GM19328 (cell line): ENCODE measurements around the gene EXOSC3.
"Not testable (repeated sequence)": the region's sequence is repeated elsewhere in the genome, so short reads cannot be mapped to it uniquely, and the experiment has no call there.

Experiments
- ATAC-seq: cut with Tn5 transposase; IDR thresholded peaks from one replicate; pipeline ENCODE4 v1.9.1; 2021; ENCODE audit warnings: mild to moderate bottlenecking, moderate library complexity; ENCODE audit not compliant: unreplicated experiment

The EXOSC3 gene

DNA sequence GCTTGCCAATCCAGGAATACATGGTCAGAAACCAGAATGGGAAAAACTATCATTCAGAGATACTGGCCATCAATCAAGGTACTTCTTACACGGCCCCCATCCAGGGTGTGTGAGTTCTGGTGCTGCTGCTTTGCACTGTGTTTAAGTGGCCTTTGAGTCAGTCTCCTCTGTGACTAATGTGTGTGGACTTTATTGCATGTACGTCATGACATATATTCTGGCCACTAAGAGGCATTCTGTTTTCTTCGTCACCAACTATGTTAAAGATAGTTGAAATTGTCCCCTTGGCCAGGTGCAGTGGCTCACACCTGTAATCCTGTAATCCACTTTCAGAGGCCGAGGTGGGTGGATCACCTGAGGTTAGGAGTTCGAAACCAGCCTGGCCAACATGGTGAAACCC is 8.5 kb downstream of the EXOSC3 start:
- no peak for ATAC-seq

DNA sequence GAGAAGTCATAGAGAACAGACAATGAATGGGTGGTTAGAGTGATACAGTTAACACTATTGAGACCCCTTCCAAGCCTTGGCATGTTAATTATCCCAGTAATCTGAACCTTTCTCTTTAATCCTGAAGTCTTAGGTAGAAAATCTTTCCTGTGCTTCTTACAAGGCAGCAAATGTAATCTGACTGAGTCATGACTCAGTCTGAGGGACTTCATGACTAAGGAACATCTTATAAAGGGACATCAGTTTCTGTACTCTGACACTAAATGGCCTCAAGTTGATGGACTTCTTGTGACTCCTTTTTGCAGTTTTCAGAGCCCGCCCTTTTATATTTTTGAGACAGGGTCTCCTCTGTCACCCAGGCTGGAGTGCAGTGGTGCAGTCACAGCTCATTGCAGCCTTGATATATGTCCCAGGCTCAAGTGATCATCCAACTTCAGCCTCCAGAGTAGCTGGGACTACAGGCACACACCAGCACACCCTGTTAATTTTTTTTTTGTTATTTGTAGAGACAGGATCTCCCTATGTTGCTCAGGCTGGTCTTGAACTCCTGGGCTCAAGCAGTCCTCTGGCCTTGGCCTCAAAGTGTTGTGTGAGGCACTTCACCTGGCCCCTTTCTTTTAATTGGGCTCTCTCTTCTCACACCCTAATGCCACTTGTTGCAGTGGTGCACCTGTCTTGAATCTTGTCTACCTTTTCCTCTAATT is 9.5 kb downstream of the EXOSC3 start:
- ATAC-seq = no peak

DNA sequence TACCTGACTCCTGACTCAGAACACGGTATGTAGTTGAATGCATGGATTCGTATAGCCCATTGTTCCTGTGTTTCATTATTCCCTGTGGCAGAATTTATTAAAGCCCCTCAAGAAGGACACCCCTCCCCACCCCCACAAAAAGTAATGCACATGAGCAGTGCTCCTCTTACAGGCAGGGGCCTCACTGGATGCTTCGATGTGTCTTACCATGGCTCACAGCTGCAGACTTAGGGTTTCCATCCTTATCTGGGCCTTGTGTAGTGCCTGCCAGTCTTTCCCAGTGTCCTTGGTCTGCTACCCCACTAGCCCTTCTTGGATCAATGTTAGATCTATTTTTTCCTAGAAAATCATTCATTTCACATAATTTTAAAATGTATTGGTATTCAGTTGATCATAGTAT is 14.9 kb downstream of the EXOSC3 start:
- no peak for ATAC-seq

DNA sequence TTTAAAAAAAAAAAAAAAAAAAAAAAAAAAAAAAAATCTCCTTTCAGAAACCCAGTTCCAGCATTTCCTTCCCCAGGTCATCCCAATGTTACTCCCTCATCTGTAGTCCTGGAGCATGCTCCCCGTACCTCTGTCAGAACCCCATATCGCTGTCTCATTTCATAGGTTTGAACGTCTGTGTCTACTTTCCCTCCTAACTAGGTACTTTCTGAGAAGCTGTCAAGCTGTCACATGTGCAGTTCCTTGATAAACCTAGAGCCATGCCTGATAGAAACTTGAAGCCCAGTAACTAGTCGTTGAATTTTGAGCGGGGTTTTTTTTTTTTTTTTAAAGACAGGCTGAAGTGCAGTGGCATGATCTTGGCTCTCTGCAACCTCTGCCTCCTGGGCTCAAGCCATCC is 15.6 kb downstream of the EXOSC3 start:
- ATAC-seq = no peak

DNA sequence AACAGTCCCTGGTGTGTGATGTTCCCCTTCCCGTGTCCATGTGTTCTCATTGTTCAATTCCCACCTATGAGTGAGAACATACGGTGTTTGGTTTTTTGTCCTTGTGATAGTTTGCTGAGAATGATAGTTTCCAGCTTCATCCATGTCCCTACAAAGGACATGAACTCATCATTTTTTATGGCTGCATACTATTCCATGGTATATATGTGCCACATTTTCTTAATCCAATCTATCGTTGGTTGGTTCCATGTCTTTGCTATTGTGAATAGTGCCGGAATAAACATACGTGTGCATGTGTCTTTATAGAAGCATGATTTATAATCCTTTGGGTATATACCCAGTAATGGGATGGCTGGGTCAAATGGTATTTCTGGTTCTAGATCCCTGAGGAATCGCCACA is 19.6 kb downstream of the EXOSC3 start:
- ATAC-seq = not testable (repeated sequence)

DNA sequence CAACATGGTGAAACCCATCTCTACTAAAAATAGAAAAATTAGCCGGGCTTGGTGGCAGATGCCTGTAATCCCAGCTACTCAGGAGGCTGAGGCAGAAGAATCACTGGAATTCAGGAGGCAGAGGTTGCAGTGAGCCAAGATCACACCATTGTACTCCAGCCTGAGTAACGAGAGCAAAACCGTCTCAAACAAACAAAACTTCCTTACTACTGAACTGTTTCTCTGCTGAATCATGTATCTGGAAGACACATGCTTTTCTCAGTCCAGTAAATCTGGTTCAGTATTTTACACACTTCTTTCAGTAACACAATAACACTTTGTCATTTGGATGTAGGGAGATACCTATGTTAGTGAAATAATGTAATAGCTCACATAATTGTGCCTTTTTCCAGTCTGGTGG is 23.4 kb downstream of the EXOSC3 start:
- ATAC-seq = no peak

DNA sequence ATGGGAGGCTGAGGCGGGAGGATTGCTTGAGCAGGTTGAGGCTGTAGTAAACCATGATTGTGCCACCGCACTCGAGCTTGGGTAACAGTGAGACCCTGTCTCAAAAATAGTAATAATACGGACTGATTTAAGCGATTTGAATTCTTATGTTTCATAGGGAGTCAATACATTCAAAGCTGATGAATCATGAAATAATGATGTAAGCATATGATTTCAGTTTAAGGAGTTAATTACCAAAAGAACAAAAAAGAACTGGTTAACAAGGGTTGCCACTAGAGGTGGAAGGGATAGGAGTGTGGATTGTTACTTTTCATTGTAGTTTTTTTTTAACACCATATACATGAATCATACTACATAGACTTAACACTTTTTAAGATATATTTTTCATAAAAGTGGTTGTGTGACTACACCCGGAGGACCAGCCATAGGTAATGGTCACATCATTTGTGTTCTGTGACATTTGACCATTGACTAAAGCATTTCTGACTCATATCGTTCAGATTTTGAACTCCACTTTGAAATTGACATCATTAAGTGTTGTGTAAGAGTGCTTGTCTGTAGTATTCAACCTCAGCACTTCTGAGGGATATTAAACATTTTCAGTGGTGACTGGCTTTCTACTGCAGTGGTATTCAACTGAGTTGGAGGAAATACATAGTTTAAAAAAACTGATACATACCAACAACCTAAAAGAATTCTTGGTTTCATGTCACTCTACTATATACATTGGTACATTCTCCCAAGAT is 24.3 kb downstream of the EXOSC3 start:
- no peak for ATAC-seq

DNA sequence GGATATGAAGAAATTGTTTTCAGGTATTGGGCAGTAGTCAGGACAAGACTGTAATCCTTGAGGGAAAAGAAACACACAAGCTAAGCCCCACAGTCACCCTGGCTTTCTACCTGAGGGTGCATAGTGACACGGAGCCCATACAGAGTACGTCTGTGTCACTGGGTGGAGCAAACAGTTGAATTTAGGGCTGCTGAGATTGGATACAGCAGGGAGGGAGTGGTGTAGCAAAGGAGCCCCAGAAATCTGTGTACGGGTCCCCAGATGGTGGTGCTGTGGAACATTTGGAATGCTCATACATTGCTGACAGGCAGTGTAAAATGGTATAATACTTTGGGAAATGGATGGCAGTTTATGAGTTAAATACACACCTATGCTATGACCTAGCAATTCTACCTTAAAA is 26.1 kb downstream of the EXOSC3 start:
- no peak for ATAC-seq

DNA sequence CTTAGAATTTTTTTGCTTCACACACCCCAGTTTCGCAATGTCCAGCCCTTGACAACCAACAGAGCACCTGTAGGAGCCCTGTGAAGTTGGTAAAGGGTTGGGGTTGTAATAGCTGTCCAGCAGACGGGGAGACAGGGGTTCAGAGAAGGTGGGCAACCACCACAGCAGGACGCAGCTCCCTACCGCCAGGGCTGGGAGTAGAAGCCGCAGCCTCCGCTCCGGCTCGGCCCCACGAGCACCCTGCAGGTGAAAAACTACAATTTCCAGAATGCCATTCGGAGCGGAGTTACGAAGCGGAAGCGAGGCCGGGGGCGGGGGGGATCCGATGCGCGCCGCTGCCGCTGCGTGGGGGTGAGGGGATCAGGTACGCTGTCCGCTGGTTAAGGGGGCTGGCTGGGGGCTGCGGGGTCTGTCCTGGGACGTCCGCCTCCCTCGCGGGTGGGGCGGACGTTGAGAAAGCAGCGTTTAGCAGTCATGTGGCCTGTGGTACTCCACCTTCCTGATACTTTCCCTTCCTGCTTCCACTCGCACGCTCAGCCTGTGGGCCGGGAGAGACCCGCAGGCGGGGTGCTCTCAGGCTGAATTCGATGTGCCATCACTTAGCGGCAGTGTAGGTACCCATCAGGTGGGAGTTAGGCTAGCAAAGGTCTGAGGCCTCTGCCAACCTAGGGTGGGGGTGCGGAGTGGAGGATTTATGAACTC is 31.2 kb downstream of the EXOSC3 start, which contains the start of gene TRMT10B:
Gene TRMT10B, plus strand, starts transcription at position 317 of the 702 bp plus-strand sequence. CDS start 8,127 bp downstream, outside the sequence.
- peak; percentile 88 for ATAC-seq

DNA sequence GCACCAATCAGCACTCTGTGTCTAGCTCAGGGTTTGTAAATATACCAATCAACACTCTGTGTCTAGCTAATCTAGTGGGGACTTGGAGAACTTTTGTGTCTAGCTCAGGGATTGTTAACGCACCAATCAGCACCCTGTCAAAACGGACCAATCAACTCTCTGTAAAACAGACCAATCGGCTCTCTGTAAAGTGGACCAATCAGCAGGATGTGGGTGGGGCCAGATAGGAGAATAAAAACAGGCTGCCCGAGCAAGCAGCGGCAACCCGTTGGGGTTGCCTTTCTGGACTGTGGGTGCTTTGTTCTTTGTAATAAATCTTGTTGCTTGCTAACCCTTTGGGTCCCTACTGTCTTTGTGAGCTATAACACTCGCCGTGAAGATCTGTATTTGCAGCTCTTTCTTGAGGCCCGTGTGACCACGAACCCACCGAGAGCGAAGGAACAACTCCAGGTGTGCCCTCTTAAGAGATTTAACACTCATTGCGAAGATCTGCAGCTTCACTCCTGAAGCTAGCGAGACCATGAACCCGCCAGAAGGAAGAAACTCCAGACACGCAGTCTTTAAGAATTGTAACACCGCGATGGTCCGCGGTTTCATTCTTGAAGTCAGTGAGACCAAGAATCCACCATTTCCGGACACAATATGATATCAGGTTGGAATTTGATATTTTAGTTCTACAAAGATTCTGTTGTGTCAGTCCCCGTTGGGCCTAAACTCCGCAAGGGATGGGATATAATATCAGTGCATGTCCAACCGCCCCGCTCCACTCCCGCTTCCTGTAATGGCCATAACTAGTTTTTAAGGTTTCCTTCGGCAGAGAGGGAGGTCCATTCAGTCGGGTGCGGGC is 32.0 kb downstream of the EXOSC3 start:
- no peak for ATAC-seq

DNA sequence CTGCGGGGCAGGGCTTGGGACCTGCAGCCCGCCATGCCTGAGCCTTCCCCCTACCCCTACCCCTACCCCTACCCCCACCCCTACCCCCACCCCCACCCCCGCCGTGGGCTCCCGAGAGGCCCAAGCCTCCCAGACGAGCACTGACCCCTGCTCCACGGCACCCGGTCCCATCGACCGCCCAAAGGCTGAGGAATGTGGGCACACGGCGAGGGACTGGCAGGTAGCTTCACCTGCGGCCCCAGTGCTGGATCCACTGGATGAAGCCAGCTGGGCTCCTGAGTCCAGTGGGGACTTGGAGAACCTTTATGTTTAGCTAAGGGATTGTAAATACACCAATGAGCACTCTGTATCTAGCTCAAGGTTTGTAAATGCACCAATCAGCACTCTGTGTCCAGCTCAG is 32.8 kb downstream of the EXOSC3 start:
- ATAC-seq = not testable (repeated sequence)

DNA sequence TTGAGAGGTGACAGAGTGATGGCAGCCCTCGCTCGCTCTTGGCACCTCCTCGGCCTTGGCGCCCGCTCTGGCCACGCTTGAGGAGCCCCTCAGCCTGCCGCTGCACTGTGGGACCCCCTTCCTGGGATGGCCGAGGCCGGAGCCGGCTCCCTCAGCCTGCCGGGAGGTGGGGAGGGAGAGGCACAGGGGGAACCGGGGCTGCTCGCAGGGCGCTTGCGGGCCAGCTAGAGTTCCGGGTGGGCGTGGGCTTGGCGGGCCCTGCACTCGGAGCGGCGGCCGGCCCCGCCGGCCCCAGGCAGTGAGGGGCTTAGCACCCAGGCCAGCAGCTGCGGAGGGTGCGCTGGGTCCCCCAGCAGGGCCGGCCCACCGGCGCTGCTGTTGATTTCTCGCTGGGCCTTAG is 33.2 kb downstream of the EXOSC3 start:
- ATAC-seq = not testable (repeated sequence)

DNA sequence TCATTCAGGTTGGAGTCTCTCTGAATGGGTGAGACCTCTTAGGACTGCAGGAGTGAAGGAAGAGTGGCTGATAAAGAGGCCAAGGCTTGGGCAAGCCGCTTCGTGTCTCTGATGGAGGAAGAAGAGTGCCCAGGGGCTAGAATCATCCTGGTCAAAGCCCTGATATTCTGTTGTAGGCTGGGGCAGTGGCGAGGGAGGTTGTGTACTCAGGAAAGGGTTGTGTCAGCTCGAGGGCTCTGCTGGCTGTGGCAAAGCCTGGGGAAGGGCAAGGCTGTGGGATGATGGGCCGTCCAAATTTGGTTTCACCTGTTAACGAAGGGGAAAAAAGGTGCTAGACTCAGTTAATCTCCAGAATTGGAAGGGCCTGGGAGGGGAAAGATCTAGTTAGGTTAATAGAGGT is 33.7 kb downstream of the EXOSC3 start:
- no peak for ATAC-seq

DNA sequence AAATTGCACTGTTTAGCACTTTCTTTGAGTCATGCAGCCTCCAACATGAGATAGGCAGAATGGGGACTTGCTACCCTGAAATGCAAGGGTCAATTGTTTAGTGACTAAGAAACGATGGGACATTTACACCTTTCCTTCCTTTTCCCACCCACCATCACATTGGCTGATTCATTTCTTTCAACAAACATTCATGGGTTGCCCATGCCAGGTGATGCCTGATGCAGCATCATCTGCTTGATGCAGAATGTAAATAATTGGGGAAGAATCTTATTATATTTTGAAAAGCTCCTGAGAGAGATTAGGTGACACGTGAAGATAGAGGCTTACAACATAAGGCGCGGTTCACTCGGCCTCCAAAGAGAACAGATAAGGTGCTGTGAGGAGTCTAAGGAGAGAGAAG is 35.7 kb downstream of the EXOSC3 start:
- no peak for ATAC-seq

DNA sequence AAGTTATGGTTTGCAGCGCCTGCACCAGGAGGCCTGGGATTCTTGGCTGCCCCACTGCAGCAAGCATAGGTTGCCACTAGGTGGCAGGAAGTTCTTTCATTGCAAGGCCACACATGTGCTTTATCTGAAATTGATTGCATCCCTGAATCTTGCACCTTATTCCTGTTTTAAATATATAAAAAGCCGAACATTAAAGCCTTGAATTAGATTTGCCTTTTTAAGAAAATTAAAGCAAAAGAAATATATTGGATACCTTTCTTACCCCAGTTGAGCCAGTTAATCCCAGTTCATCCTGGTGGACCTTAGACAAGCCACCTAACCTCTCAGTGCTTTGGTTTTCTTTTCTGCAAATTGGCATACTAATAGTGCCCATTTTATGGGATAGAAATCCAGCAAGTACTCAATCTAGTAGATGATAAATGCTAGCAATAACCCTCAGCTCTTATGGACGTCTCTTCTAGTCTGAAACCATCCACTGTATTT is 37.6 kb downstream of the EXOSC3 start:
- no peak for ATAC-seq

DNA sequence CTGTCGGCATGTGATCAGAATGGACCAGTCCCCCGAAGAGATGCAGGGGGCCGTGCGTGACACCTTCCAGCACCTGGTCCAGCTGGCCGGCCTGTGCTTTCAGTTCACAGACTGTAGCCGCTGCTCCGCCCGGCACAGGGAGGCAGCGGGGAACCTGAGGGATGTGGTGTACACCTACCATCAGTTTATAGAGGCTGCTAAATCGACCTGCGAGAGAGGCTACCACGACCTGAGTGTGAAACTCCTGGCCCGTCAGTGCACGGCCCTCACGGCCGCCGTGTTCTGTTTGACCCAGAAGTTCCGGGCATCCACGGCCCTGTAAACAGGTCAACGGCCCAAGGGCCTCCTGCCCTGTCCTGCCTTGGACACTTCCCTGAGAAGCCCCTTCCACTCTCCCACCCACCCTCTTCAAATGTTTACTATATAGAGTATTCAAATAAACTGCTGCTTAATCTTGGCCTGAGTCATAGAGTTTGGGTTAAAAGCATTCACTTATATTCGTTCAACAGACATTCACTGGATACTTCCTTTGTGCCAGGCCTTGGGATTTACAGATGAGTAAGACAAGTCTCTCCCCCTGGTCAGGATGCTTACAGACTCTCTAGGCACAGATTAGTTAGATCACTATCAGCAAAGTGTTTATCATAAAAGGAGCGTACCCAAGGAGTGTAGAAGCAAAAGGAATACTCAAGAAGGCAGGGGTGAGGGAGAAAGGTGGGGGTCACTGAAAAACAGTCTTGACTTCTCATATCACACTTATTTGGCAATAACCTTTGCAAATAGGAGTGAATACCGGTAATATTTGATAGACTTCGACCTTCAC is 38.2 kb downstream of the EXOSC3 start:
- ATAC-seq = no peak

DNA sequence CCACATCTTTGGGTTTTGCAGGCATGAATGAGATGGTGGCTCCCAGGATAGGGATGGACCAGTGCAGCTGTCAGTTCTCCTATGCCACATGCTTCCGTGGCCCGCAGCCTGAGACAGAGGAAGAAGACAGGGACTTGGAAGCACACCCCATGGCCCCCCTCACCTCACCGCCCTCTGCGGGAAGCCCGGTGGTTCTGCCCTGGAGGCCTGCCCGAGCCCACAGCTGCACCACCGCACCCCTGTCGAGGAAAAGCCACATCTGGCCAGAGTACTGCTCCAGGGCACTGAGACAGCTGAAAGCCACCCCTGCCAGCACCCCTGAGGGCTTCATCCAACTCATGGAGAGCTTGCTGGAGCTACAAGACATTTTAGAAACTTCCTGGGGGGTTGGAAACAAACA is 38.9 kb downstream of the EXOSC3 start:
- no peak for ATAC-seq

DNA sequence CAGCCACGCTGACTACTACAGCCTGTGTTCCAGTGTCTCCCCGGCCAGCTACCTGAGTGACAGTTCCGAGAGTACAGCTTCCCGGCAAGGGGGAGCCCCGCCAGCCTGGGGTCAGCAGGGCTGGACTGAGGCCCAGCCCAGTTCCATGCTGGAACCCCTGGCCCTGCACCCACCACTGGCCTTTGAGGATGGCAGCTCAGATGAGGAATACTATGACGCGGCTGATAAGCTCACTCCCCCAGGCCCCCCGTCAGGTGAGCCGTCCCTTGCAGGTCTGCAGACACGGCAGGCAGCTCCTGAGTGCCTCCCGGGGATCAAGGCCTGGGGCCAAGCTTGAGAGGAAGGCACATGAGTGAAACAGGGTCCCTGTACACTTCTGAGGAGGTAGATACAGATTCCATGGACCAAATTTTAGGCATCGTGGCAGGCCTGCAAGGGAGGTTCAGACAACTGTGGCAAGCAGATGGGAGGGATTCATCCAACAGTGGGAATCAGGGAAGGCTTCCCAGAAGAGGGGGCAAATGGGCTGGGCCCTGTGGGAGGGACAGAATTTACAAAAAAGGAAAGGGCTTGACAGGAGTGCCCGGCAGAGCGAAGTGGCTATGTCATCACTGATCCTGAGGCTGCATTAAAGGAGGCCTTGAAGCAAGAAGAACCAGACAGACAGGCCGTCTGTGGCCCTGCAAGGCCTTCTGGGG is 44.1 kb downstream of the EXOSC3 start:
- no peak for ATAC-seq

DNA sequence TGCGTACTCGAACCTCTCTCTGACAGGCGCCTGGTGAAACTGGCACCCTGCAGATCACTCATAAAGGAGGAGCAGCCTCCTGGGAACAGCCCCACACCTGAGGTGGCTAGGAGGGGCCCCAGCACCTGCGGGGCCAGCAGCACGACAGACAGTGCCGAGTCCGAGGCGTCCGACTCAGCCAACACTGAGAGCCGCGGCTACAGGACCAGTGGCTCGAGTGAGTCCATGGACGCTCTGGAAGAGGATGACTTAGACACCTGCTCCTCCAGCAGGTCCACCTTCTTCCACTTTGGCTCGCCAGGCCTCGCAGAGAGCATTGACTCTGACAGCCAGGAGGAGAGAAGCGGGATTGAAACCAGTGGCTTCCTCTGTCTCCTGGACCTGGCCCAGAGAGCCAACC is 44.7 kb downstream of the EXOSC3 start:
- ATAC-seq = no peak
